Measurements from ENCODE around the gene TBL1XR1.

Gene TBL1XR1

DNA sequence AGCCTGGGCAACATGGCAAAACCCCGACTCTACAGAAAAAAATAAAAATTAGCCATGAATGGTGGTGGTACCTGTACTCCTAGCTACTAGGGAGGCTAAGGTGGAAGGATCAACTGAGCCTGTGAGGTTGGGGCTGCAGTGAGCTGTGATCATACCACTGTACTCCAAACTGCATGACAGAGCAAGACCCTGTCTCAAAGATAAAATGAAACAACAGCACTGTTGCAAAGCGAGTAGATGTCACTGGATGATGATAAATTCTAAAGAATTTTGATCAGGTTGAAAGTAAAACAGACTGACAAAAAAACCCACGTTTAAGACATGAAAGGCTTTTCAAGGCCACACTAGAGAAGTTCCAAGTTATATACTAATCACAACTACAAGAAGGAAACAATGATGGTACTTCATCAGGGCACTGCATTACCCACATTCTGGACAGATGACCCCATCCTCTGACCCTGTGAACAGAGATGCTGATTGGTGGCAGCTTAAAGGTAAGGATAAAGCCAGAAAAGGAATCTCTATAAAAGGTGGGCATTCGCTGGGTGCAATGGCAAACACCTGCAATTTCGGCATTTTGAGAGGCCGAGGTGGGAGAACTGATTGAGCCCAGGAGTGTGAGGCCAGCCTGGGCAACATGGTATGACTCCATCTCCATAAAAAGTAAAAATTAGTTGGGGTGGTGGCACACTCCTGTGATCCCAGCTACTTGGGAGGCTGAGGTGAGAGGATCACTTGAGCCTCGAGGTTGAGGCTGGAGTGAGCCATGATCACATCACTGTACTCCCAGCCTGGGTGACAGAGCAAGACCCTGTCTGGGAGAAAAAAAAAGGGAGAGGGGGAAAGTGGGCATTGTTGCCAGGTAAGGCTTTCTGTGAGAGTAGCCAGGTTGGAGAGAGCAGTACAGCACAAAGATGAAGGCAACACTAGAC lies 59.2 kb downstream of the TBL1XR1 start:
- no peak for DNase-seq

DNA sequence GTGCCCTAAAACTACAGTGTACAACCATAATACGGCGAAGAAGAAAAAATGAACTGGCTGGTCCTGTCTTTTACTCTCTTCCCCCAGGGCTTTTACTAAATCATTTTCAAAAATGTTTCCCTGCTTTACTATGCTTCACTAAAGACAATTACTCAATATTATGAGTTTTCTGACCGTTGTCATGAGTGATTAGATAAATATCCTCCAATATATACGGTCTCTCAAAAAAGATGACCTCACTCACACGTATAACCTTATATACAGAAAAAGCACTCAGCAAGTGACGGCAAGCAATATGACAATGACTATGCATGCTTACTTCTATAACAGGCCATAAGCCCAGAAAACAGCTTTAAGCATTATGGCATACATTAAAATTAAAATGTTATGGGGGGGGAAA lies 60.5 kb downstream of the TBL1XR1 start:
- DNase-seq: no peak

DNA sequence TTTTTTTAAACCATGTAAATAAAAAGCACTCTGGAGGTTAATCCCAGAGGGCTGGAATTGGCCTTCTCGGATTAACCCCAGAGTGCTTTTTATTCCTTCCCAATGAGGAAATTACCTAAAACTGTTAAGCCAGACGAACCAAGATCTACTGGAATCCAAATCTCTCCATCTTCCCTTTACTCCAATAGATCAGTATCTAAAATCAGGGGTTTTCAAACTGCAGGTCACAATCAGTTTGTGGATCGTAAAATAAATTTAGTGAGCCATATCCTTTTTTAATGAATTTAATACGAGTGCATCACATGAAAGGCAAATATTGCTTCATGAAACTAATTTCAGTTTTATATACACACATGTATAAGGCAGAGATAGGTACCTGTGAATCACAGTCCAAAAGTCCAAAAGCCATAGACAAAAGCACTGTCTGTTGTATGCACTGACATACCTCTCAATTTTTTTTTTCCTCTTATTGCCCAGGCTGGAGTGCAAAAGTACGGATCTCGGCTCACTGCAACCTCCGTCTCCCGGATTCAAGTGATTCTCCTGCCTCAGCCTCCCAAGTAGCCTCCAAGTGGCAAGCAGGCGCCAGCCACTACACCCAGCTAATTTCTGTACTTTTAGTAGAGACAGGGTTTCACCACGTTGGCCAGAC lies 61.3 kb downstream of the TBL1XR1 start:
- DNase-seq: no peak

DNA sequence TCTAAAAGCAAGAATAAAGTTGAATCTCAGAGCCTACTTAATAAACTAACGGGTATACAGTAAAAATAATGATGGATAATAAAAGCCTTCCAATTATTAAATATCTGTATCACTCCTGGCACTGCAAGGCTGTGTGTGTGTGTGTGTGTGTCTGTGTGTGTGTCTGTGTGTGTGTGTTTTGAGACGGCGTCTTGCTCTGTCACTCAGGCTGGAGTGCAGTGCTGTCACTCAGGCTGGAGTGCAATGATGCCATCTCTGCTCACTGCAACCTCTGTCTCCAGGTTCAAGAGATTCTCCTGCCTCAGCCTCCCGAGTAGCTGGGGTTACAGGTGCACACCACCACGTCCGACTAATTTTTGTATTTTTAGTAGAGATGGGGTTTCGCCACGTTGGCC lies 62.5 kb downstream of the TBL1XR1 start:
- no peak for DNase-seq

DNA sequence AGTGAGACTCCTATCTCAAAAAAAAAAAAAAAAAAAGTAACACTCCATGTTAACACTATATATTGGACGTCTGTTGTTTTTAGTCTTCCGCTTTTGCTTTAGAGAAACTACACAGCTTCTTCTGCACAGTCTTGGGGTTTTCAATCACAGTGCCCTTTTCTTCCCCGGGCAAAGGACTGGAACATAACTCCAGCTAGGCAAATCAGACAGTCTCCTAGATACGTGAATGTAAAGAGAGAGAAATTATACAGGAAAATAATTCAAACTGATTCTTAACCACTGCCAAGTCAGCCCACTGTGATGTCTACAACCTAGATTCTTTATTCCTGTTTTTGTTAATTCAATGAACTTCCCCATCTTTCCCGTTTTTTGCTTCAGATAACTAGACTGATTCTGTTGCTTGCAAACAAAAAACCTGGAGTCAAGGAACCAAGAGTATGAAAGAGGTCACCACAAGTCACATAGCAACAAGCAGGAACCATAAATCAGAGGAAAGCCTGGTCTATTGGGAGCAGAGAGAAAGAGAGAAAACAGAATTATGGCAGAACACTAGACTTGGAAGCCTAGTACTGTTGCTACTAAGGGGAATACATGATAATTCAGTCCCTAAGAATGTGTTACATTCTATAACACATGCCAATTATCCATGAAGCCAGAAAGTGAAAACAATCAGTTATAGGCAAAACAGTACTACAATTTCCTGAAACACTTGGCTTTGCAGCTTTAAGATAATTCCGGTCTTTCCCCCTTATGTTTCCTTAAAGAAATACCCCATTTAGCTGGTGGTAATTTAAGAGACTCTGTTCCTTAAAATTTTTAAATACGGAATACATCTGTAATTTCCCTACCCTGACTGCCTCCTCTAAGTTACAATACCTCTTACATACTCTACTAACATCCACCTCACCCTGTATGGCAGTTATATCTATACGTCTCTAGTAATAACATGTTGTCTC lies 63.1 kb downstream of the TBL1XR1 start:
- DNase-seq: no peak

DNA sequence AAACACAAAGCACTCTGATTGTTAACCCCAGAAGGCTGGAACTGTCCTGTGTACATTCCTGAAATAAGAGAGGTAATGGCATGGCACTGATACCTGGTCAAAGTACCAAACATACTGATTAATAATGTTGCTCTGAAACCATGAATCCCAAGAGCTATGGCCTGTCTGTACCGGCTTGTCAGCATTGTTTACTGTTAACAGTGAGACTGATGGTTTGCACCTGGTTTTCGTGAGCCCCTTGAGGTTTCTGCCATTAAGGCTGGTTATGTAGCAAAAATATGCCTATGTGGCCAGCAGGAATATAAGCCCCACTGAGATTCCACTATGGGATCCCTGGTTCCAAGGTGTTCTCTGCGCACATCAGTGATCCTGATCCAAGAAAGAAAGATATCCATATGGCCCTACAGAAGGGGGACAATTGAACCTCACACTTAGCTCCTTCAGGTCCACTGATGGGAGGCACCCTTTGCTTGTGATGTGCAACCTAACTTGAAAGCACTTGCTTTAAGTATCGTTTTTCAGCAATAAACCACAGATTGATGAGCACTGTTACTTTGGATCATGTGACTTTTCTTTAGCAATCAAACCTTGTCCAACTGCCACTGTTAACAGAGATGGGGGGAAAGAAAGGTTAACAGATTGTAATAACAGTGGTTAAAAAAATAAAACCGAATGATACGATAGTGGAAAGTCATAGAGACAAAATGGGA lies 65.2 kb downstream of the TBL1XR1 start:
- DNase-seq: no peak

DNA sequence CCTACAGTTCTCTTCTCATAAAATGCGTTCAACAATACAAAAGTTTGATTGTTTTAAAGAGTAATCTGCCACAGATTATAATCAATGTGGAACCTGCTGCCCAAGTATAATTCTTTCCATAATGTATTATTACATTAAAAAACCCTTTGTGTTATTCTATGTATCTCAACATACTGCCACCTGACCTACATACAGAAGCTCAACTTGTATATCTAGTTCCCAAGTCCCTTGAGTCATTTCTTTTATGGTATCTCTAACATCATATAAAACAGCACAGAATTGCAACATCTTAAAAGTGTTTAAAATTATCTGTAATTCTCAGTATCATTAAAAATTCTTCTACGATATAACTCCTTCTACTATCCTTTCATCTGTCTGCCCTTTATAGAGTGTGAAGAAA lies 70.3 kb downstream of the TBL1XR1 start:
- no peak for DNase-seq

DNA sequence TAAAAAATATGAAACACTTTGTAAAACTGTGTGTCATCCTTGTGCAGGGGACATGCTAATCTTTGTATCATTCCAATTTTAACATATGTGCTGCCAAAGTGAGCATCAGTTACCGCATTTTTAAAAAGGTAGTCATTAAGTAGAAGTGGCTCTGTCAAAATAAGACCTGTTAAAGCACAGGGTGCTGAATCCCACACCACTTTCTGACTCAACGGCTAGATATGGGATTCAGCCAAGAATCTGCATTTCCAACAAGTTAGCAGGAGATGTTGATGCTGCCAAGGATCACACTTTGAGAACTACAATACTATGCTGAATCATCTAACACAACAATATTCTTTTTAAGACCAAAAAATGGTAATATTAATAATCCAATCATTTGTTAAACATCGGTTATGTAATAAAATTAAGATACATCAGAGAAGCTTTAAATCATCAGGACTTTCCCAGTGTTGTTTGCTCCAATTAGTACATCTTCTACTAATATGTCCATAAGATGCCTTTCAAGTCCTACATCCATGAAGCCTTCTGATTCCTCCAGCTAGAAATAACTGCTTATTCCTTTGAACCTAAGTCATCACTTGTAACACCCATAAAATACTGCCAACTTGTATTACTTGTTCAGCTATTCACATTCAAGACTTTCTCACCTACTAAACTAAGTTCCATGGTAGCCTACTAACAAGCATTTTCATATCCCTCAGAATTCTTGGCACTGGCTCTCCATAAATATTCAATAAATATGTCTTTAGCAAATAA lies 71.1 kb downstream of the TBL1XR1 start:
- no peak for DNase-seq

DNA sequence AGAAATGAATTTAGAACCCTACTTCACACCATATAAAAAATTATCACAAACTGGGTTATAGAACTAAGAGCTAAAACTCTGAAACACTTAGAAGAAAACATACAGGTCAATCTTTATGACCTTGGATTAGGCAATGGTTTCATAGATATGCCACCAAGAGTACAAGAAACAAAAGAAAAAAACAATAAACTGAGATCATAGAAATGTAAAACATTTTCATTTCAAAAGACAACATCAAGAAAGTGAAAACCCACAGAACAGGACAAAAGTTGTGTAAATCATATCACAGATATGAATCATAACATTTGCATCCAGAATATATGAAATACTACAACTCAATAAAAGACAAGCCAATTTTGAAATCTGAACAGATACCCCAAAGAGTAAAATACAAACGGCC lies 72.4 kb downstream of the TBL1XR1 start:
- DNase-seq: no peak

DNA sequence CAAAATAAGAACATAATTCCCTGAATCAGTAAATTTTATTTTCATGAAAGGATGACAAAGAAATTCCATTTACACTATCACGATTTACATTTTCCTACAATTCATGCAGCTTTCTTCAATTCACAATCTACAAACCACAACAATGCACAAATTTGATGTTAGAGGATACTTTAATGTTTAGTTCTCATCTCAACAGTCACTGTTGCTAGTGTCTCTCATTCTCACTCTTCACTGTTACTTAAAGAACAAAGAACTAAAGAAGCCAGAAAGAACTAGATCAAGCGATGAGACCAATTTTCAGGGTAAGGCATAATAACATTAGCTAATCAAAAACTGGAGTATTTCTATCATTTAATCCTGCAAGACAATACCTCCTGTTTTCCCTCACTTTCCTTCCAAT lies 73.5 kb downstream of the TBL1XR1 start:
- DNase-seq: no peak

DNA sequence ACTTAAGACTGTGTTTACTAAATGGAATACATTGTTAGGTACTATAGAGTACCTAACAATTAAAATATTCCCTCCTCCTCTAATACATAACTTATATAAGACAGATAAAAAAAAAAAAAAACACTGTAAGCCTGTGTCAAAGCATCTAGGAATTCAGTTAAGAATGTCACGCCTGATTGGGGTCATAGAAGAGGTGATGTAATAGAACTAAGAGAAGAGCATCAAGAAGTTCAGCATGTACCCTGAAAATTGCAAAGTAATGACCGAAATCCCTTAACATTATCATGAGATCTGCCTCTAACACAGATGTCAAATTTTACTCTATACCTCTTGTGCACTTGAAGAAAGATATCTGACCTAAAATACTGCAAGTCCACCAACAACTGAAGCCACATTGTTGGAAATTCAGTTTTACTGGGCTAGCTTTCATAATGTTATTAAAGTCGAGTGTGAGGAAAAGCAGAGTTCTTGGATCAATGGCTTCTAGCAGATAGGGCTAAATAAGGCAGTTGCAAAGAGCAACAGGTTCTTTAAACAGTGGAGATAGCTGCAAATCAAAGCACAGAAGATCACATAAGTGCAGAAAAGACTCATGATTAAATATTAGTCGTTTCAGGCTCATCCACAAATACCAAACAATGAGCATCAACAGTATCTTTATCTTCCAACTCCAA lies 75.0 kb downstream of the TBL1XR1 start:
- no peak for DNase-seq

DNA sequence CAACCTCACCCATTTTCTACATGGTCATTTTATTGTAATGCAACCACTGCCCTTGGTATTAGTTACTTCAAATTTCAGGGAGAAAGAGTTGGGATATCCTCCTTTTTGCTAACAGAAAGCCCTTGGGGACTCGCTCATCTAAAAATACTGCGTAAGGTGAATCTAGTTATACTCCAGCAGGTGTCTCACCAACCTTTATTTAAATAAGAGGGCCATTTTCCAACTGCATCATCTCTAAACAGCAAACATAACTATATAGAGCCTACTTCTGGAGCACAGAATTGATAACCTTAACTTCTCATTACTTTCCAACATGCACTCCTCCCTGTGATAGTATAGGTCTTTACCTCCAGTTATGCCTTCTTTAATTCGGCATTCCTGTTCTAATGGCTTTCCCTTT lies 77.5 kb downstream of the TBL1XR1 start:
- DNase-seq: no peak

DNA sequence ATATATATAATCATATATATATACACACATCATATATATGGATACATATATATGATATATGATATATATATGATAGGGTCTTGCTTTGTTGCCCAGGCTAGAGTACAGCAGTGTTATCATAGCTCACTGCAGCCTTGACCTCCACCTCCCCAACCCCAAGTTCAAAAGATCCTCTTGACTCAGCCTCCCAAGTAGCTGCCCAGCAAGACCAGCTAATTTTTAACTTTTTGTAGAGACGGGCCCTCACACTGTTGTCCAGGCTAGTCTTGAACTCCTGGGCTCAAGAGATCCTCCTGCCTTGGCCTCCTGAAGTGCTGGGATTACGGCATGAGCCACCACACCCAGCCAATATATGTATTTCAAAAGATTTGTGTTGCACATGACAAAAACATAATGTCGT lies 83.0 kb downstream of the TBL1XR1 start:
- no peak for DNase-seq

DNA sequence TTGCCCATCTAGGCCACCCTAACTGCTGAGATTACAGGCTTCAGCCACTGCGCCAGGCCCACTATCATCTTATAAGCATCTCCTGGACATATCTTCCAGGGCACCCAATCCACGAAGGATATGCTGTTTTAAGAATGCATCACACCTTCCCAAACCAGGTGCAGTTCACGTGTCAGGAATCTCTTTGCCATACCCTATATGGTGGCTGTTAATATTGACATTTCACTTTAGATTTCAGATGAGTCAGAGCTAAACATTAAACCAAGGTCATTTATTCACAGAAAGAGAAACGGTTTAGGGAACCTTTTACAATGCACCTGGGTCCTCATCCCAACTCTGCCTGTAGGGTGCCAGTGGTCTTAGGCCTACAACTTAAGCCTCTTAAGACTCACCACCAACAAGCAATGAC lies 85.7 kb downstream of the TBL1XR1 start:
- DNase-seq: no peak

DNA sequence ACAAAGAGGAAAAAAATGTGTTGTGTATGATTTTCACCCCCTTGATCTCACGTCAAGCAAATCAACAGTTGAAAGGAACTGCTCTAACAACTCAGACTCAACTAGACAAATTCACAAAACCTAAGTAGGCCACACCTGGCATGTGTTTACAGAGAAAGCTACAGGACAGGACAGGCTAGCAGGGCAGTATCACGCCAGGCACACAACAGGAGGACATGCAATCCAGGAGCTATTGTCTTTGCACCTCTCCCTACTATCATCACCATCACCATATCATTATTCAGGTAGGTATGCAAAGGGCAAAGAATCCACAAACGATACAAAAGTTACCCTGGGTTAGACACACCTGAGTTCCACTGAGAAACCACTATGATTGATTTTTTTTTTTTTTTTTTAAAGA lies 86.4 kb downstream of the TBL1XR1 start:
- no peak for DNase-seq

DNA sequence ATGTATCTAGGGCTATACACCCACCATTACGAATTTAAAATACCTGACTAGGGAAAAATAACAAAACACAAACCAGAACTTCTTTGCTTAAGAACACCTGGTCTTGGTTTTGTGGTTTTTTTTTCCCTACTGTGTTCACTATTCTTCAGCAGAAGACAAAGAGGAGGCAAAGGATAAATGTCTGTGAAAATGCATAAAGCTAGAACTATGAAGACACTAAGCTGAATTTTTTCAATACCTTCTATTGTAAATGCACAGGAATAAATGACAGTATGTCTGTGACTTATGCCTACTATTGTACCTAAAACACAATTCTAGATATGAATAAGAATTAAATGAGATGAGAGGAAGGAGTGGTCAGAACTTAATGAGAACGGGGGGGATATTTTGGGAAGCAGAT lies 86.9 kb downstream of the TBL1XR1 start:
- no peak for DNase-seq

DNA sequence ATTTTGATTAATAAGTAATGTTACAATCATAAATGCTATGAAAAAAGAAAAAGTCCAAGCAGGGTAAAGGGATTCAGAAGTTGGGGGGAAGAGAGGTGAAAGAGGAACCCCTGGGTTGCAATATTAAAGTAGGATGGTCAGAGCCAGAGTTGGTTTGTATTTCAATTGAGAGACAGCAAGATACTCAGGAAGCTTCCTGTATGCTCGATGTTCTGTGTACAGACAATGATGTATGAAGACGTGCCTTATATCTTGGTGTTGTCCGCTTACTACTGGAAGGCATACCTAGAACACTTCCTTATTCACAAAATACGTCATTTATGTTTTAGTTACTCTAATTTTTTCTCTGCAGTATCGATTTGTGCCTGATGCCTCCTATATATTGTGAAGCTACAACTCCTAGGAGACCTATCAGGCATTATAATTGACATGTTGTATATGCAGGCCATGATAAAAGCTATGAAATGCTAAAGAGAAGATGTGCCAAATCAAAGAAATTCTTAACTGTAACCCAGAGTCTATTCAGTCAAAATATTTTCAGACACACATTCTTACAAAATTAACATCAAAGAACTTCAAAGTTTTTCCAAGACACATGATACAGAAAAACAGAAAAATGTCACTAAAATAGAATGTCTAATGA lies 87.5 kb downstream of the TBL1XR1 start:
- DNase-seq: no peak

DNA sequence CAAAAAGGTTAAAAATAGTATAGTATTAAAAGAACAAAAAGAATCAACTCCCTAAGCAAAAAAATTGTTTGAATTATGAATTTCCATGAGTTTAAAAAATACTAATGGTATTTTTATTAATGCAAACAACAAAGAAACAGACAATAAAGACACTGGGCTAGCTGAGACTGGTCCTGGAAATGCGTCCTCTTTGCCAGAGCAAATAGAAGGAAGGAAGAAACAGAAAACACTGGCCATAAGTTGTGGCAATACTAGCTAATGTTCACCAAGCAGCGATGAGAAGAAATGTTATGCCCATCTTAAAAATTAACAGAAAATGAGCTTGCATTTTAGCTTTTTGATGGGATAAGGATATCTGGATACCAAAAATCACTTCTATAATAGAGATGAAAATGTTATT lies 88.6 kb downstream of the TBL1XR1 start:
- DNase-seq: no peak

DNA sequence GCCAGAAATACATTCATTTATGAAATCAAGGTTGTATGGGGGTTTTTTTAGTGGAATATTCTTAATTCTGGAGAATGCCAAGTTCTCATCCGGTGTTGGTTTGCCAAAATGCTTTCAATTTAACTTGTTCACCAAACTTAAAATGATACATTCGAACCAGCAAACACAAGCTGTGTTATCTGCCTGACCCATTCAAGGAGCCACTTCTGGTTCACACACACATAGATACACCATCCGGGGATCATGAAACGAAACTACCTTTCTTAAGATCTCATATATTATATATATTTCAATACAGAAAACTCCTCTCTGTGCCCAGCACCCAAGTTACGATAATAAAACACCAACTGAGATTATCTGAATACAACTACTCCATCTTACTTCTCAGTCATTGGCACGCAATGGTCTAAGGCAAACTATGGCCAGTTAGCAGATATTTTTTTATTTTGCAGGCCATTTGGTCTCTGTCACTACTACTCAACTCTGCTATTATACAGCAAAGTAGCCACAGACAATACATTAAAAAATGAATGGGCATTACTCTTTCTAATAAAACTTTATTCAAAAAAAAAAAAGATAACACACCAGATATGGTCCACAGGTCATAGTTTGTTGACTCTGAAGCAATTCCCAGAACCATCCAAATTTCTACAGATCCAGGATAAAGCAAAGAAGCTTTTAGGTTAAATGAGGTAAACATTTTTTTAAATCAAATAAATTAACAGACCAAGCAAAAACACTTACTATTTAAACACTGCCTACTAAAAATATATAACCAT lies 89.6 kb downstream of the TBL1XR1 start:
- DNase-seq: no peak

DNA sequence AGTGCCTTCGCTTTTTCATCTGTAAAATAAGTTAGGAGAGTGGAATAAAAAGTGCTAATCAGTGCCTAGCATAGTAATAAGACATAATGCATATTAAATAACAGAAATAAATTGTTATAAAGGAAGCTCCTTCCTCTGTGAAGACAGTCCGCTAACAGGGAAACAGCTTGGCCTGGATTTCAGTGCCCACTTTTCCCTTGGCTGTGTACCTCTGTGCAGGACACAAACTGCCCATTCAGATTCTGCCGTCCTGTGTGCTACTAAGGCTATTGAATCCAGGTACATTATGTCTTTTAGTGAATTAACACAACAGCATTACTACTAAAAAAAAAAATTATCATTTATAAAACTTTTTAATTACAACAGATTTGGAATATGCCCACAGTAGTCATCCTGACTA lies 90.7 kb downstream of the TBL1XR1 start:
- no peak for DNase-seq

Measured in SIG-M5 (cell line).